Stimulated activated CD4-positive, alpha-beta T cell treated with anti-CD3 and anti-CD28 coated beads, TNF-alpha, amount 100 ng/mL, for 24 hours (primary cell): Measurements from ENCODE around the gene IL6R.
"Not testable (repeated sequence)": the region's sequence is repeated elsewhere in the genome, so short reads cannot be mapped to it uniquely, and the experiment has no call there.

Source experiments
- DNase-seq, 3 experiments: peaks; one replicate each; pipeline ENCODE4 v3.0.0-alpha.2; 2020; ENCODE audit warnings: low read depth in 3 of 3

The IL6R gene

DNA sequence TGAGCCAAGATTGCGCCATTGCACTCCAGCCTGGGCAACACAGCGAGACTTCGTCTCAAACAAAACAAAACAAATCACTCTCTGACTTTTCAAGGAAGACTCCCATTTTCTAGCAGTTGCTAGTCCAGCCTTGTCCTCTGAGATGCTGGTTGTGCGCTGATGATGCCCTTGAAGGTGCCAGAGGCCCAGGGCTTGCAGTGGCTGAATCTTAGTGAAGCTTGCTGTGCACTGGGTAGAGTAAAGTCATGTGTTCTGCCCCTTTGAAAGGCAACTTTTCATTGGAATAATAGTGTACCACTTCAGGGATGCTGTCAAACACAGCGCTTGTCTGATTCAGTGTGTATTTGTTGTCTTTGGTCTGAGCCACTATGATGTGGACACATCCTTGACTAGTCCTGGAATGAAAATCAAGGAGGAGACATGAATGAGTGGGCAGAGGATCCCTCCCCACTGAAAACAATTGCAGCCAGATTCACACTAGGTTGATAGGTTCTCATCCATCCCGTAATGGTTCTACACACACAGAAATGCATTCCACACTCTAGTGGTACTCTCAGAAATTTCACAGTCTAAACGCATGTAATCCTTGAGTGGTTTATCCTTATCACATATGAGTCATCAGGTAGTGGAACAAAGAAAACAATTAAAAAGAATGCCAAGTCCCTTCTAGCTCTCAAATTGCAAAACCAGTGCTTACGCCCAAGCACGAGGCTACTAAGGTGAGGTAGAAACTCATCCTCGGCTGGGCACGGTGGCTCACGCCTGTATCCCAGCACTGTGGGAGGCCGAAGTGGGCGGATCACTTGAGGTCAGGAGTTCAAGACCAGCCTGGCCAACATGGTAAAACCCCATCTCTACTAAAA is 79.0 kb downstream of the IL6R start:
- no peak for DNase-seq

DNA sequence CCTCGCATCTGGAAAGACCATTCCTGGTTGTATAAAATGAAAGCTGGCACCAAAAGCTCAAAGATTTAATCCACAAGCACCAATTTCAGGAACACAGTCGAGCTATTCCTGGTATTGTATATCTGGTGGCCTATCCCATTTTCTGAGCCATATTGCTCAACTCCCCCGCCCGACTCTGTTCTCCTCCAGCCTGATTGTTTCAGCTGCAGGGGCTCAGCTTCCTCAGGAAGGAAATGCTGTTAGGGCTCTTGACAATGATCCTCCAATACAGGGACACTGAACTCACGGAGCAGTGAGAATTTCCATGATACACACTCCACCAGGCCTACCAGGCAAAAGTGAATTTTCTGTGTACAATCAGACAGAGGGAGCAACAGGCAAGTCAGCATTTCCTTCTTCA is 80.0 kb downstream of the IL6R start:
- DNase-seq = no peak

DNA sequence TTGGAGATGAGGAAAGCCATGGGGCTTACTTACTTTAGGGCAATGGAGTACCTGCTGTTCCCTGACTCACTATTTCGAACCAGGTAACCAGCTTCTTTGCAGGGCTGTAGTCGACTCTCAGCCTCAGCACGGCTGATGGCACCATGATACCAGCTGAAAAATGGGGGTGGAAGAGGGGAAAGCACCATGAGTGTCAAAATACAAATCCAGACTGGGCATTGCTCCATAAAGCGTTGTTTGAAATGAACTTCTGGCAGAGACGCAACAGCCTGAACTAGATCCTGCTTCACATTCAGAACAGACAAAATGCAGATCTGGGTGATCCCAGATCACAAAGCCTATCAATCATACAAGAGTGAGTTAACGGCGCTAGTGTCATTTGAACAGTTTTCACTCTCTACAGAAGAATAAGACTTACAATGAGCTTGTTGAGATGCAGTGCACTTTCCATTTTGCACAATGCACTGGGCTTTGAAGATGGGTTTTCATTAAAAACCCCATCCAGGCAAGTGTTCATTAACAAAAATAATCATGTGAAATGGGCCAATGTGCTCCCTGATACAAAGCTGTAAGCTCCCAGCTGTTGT is 80.9 kb downstream of the IL6R start:
- DNase-seq = no peak

DNA sequence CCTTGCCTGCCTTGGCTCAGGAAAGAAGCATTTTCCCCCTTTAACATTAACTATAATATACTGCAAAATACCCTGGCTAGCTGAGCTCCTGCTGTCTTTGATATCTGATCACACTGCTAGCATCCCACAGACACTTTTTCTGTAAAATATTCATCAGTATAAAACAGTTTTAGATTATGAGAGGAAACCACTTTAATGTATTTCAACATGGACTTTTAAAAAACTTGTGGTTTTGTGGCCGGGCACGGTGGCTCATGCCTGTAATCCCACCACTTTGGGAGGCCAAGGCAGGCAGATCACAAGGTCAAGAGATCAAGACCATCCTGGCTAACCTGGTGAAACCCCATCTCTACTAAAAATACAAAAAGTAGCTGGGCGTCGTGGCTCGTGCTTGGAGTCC is 81.6 kb downstream of the IL6R start:
- DNase-seq = not testable (repeated sequence)

DNA sequence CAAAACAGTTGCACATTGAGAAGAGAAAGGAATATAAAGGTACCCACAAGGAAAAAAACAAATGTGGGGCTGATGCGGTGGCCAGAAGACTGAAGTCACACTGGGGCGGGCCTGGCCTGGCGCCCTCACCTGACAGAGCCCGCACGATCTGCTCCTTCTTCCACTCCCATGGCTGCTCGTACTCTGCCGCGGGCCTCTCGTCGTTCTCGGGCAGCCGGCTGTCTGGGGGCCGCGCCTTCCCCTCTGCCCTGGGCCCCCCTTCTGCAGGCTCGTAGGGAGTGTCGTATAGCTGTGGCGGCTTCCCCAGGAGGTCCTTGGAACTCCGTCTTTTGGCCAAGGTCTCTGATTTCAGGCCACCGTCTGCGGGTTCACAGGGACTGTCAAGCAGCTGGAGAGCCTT is 83.8 kb downstream of the IL6R start:
- DNase-seq = no peak

DNA sequence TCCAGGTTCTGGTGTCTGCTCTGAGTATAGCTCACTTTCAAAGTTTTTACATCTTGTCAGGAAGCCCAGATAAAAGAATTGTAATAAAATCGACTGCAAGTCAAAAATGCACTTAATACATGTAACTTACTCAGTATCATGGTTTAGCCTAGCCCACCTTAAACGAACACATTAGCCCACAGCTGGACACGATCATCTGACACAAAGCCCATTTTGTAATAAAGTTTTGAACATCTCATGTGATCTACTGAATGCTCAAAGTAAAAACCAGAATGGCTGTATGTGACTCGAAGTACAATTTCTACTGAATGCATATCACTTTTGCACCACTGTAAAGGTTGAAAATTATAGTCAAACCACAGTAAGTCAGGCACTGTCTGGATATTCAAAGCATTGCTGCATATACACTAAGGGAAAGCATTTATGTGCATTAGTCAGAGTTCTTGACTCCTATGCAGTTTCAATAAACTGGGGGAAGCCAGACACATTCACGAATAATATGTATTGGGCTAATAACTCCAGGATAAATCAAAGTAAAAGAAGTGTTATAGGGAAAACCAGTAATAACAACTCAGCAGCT is 84.6 kb downstream of the IL6R start:
- no peak for DNase-seq

DNA sequence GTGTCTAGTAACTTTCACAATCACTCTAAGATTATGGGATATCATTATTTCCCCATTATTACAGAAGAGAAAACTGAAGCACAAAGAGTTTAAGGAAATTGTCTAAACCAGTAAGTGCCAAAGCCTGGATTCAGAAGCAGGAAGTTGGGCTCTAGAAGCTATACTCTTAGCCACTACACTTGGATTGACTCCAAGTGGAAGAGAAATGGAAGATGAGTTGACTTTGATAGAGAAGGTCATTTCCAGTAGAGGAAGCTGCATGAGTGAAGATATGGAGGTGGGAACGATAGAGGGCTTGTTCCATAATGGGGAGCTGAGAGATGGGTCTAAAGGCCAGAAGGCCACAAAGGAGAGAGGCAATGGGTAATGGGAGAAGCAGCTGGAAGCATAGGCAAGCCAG is 85.2 kb downstream of the IL6R start:
- DNase-seq = no peak

DNA sequence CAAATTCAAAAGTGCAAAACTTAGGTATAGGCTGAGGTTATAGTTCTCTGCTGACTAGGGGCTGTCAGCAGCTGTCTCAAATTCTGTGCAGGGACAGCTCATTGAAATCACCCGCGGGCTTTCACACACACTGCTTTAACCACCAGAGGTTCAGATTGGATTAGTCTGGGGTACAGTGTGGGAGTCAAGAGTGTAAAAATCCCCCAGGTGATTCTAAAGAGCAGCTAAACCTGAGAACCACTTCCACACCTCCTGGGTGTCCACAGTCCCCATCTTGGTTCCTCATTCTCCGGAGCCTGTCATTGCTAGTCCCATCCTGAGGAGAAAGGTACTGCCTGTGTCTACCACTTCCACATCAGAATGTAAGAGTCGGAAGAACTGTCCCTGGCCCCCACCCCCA is 87.0 kb downstream of the IL6R start:
- no peak for DNase-seq

DNA sequence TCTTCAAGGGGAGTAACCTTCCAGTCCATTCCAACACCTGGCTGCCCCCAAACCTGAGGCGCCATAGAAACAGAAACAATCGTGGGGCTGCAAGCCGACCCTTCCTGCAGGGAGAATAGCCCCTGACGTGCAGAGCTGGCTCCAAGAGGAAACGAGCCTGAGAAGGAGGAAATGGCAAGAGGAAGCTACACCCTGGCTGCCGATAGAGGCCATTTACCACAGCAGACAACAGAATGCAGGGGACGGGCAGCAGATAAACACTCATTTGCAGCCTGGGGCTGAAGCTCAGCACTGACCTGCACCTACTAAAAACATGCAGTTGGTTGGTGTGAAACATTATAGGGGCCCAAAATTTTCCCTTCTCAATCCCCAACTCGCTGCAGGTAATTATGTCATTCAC is 88.1 kb downstream of the IL6R start:
- DNase-seq = no peak

DNA sequence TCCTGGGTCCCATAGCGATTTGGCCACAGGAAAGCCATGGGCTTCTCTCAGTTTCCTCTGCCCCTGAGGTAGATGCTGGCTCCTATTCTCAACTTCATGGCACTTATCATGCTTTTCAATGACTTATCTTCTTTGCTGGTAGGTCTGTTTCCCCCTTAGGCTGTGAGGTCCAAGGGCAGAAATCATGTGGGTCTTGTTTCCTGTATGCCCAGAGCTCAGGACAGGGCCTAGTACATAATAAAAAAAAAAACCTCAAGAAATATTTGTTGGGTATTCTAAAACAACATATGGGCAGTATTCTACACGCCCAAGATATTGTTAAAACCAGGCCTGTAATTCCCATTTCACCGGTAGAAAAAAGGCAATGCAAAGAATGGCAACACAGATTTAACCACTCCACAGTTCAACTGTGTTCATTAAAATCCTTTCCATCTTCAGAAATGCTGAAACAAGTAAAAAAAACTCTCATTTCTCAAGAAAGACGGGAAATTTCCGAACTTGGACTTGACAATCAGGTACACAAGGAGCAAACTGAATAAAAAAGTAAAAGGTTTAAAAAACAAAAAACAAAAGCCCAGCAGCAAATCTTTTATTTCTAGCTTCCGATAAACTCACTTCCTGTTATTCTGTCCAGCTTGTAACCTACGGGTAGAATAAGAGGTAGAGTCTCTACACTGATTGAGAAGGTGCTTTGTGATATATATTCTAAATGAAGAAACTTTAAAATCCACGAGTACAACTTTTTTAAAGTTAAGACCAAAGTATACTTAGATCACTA is 90.5 kb downstream of the IL6R start:
- DNase-seq = no peak

DNA sequence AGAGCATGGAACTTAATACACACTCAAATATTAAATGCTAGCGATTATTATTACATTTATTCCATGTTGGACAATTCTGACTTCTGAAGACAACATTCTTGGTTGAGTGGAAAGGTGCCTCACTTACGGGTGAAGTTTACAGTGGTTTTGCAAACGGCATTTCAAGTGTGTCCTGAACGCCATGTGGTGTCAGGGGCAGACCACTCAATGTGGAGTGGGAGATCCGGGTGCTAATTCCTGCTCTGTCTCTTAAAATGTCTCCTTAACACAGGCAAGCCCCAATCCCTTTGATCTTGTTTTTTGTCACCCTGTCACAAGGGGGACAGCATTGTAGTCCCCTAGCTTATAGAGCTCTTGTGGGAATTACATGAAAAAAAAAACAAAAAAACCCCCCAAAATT is 91.2 kb downstream of the IL6R start:
- no peak for DNase-seq

DNA sequence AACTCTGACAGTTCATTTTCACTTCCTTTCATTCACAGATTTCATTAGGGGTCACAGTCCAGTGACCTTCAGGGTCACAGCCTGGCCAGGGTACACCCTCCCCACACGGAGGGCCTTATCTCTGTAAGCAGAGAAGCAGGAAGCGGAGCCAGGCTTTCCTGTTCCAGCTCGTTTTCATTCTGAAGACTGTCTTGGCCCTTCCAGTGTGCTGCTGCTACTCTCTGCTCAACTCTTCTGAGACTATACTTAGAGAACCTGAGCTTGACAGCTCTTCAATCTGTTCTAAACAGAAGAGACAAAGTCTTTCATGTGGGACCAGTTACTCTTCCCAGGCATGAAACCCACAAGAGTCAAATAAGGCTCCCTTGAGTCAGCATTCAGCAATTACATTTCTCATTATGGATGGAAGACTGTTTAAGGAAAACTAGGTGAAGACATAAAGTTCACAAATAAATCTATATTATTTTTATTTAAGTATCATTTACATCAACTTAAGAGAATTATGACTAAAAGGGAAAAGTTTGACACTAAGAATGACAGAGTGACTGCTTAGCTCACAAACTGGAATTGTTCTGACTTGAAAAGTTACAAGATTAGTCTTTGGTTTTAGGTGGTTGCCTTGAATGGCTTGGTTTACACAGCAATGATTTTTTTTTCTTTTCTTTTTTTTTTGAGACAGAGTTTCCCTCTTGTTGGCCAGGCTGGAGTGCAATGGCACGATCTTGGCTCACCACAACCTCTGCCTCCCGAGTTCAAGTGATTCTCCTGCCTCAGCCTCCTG is 92.1 kb downstream of the IL6R start:
- no peak for DNase-seq

DNA sequence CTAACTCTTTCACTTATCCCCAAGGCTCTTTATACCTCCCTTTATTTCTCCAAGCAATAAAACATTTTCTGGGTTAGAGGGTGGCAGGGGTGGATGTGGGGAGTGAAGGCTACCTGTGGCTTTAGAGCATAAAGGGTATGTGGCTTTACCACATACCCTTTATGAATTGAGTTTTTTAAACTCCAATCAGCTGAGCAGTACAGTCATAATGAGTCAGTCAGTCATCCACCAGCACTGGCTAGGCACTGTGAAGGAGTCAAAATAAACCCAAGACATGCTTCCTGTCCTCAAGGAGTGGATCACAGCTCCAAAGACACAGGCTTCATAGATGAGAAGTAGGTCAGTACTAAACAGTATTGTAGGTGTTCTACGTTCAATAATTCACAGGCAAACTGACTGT is 94.3 kb downstream of the IL6R start:
- DNase-seq = no peak

DNA sequence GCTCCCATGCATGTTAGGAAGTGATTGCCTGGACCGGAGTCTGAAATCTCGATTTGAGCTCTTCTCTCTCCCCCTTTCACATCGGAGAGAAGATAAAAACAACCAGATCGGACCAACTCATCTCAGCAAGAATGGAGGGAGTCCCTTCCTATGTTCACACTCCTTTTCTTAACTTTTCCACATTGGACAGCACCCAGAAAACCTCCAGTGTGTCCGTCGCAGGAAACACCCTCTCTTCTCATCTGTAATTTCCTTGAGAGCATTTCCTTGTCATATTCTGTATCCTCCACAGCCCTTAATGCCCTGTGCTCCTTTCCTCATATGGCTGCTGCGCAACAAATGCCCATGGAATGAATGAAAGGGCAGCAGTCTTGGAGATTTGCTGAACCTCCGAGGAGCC is 95.4 kb downstream of the IL6R start:
- DNase-seq = no peak

DNA sequence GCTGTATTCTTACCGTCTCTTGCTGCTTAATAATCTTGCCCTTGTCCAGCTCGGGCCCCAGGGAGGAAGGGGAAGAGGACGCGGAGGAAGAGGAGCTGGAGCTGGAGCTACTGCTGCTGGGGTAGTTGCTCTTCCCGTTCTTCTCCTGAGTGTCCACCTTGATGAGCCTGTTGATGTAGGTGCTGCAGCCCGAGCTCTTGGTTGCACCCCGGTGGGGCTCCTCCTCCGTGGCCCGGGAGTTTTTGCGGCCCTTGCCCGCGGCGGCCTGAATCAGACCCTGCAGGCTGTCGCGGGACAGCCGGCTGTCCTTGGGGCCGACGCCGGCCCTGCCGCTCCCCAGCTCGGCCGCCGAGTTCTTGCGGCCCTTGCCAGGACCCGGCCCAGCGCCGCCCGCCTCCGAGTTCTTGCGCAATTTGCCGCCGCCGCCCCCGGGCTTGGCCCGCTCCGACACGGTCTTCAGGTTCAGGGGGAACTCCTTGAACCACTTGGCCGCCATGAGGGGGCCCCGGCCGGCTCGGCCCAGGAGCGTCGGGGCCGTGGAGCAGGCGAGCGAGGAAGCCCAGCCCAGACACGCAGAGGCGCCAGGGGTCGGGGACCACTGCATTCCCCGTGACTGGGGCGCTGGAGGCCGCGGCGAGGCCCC is 96.4 kb downstream of the IL6R start:
- no peak for DNase-seq

DNA sequence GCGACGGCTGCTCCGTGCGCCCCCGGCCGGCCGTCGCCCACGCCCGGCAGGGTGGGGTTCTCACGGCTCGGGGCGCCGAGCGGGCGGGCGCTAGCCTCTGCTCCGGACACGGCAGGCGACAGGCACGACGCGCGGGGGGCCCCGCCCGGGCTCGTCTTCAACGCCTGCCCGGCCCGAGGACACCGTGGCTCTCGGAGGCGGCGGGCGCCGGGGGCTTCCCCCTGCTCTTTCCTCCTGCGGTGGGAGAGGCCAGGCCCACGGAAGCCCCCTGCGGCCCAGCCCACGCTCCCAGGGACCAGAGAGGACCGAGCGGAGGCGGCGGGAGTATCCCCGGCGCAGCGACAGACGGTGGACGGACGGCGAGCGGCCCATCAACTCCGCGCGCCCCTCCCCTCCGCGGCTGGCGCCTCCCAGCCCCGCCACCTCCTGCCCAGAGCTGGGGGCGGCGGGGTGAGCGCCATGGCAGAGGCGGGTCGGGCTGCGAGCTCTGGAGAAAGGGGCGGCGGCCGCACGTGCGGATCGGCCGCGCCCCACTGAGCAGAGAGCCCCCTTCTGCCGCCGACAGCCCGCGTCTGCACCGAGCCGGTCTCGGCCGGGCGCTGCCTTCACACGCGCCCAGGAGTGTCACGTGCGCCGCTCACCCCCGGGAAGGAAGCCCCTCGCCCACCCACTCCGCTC is 97.1 kb downstream of the IL6R start, which contains the start of the genes SHE and TDRD10:
SHE (minus strand) TSS at position 347 of the 678 bp plus-strand sequence. CDS start 386 bp downstream, outside the sequence.
TDRD10 (plus strand) TSS at position 154 of the 678 bp plus-strand sequence. CDS start 4,685 bp downstream, outside the sequence.
- DNase-seq = no peak

DNA sequence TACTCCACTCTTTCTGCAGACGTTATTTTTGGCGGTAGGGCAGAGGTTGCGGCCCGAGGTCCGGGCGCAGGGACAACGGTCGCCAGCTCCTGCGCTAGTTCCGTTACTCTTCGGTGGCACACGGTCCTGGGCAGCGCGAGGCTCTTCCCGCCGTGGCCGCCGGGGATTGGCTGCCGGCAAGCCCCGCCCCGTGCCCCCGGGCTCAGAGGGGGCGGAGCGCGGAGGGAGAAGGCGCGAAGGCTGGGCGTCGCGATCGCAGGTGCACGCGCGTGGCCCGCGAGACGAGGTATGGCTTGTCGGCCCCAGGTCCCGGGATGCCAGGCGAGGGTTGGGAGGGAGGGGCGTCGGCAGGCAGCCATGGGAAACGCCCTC is 97.6 kb downstream of the IL6R start:
- no peak for DNase-seq

DNA sequence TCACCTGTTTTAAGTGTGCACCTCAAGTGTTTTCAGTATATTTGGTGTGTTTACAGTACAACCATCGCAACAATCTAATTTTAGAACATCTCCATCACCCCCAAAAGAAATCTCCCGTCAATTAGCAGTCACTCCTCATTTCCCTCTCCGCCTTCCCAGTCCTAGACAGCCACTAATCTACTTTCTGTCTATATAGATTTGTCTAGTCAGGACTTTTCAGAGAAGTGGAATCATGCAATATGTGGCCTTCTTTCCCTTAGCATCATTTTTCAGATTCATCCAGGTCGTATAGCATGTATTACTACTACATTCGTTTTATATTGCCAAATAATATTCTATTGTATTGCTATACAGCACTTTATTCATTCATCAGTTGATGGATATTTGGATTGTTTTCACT is 98.8 kb downstream of the IL6R start:
- DNase-seq = no peak

DNA sequence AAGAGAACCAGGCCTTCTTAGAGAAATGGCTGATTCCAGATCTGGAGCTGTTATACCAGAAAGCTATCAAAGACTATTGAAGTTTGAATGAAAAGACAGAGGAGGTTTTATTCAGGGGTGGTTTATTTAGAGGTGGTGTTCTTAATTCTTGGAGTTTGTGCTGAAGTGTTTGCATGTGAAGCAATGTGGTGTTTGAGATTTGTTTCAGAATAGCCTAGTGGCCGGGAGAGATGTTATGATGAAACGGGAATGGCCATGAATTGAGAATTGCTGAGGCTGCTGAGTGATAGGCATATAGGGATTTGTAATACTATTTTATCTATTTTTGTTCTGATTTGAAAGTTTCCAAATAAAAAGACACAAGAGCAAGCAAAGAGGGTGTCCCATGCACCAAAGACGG is 107.6 kb downstream of the IL6R start:
- DNase-seq = no peak

DNA sequence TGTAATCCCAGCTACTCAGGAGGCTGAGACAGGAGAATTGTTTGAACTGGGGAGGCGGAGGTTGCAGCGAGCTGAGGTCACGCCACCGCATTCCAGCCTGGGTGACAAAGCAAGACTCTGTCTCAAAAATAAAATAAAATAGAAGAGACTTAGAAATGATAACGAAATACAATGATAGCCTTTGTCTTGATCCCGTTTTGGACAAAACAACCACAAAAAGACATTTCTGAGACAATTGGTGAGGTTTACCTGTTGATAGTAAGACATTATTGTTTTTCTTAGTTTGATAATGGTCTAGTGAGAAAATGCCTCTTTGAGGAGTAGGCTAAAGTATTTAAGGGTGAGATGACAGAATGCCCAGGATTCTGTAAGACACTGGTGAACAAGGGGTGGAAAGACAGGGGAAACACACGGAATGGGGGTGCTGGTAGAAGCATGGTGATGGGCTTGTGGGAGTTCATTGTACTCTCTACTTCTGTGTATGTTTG is 109.0 kb downstream of the IL6R start:
- no peak for DNase-seq
